KMS-11 (cell line): Measurements from ENCODE around the gene SV2C.

ENCODE experiments used
- H2AFZ ChIP-seq: fragments of 200-600 bp; sonication (generic); 2 replicates; pipeline ENCODE4 v1.6.1; 2016; ENCODE audit warnings: antibody characterized with exemption, mixed run types, low read depth
- H3K27ac ChIP-seq: fragments of 200-600 bp; sonication (generic); 2 replicates; pipeline ENCODE4 v1.6.1; 2016; ENCODE audit warnings: mild to moderate bottlenecking, mixed run types
- H3K27me3 ChIP-seq: fragments of 200-600 bp; sonication (generic); 2 replicates; pipeline ENCODE4 v1.6.1; 2017; ENCODE audit warnings: mild to moderate bottlenecking, low read depth, mixed run types, moderate library complexity; ENCODE audit not compliant: insufficient read depth
- H3K36me3 ChIP-seq: fragments of 200-600 bp; sonication (generic); 2 replicates; pipeline ENCODE4 v1.6.1; 2017; ENCODE audit warnings: mild to moderate bottlenecking, mixed run types; ENCODE audit not compliant: insufficient read depth
- H3K4me1 ChIP-seq: fragments of 200-600 bp; sonication (generic); 2 replicates; pipeline ENCODE4 v1.6.1; 2016; ENCODE audit warnings: mild to moderate bottlenecking, low read depth, mixed run types; ENCODE audit not compliant: poor library complexity, severe bottlenecking
- H3K4me2 ChIP-seq: fragments of 200-600 bp; sonication (generic); 2 replicates; pipeline ENCODE4 v1.7.0; 2016; ENCODE audit warnings: mild to moderate bottlenecking, mixed run types
- H3K4me3 ChIP-seq: fragments of 200-600 bp; sonication (generic); IDR thresholded peaks from 2 replicates; pipeline ENCODE4 v1.6.1; 2017; ENCODE audit warnings: low read depth, low read length, mixed read lengths; ENCODE audit not compliant: insufficient read depth
- H3K79me2 ChIP-seq: fragments of 200-600 bp; sonication (generic); 2 replicates; pipeline ENCODE4 v1.6.1; 2016; ENCODE audit warnings: low read depth, mixed run types; ENCODE audit not compliant: insufficient read depth
- H3K9ac ChIP-seq: fragments of 200-600 bp; sonication (generic); 2 replicates; pipeline ENCODE4 v1.6.1; 2016; ENCODE audit warnings: mild to moderate bottlenecking, mixed run types
- H4K20me1 ChIP-seq: fragments of 200-600 bp; sonication (generic); 2 replicates; pipeline ENCODE4 v1.6.1; 2016; ENCODE audit warnings: mild to moderate bottlenecking, mixed run types; ENCODE audit not compliant: insufficient read depth
- CTCF ChIP-seq: fragments of 200-600 bp; sonication (generic); conservative IDR thresholded peaks from 2 replicates; pipeline ENCODE4 v1.6.1; 2017; ENCODE audit warnings: low read depth, mild to moderate bottlenecking, antibody characterized with exemption, low read length, moderate library complexity, mixed read lengths

Gene SV2C

GRCh38 chr5:76252437-76252836, 169.3 kb downstream of the SV2C start:
- H4K20me1 ChIP-seq = no peaks in the 10 kb centered on the region
- H3K79me2 ChIP-seq = no peaks in the 10 kb centered on the region
- H3K4me1 ChIP-seq = peaks cover 13% of the 10 kb centered on the region
- no peaks in the 10 kb centered on the region for H3K36me3 ChIP-seq
- H2AFZ ChIP-seq = no peak overlapping the region
- no peak for TF ChIP-seq CTCF
- H3K4me2 ChIP-seq = no peak overlapping the region
- H3K27ac ChIP-seq = no peak overlapping the region
- no peak overlapping the region for H3K4me3 ChIP-seq
- H3K27me3 ChIP-seq = no peaks in the 10 kb centered on the region
- H3K9ac ChIP-seq = no peak overlapping the region

- Histone ChIP-seq H3K79me2 (no peaks in the 10 kb centered on the region), H3K36me3 (no peaks in the 10 kb centered on the region), H3K27me3 (no peaks in the 10 kb centered on the region), H4K20me1 (no peaks in the 10 kb centered on the region), H3K9ac (no peak overlapping the region), H3K27ac (no peak overlapping the region), H3K4me2 (peak overlapping the region; percentile 24; the same call in 1 of the 2 replicates), H3K4me3 (no peak overlapping the region), H3K4me1 (peaks cover 13% of the 10 kb centered on the region), H2AFZ (peak overlapping the region; percentile 32; the same call in 1 of the 2 replicates)
- TF ChIP-seq CTCF = peak; percentile 92
Measured at GRCh38 chr5:76256116-76256889, 173.1 kb downstream of the SV2C start.

GRCh38 chr5:76257225-76257833, 174.1 kb downstream of the SV2C start:
- Histone ChIP-seq H3K27me3 (no peaks in the 10 kb centered on the region), H3K9ac (no peak overlapping the region), H3K4me1 (peaks cover 13% of the 10 kb centered on the region), H3K36me3 (no peaks in the 10 kb centered on the region), H3K4me3 (no peak overlapping the region), H2AFZ (no peak overlapping the region), H4K20me1 (no peaks in the 10 kb centered on the region), H3K27ac (no peak overlapping the region), H3K79me2 (no peaks in the 10 kb centered on the region), H3K4me2 (no peak overlapping the region)
- TF ChIP-seq CTCF = no peak

GRCh38 chr5:76257897-76258296, 174.7 kb downstream of the SV2C start:
- no peaks in the 10 kb centered on the region for H3K36me3 ChIP-seq
- H3K27me3 ChIP-seq = no peaks in the 10 kb centered on the region
- H3K4me3 ChIP-seq = no peak overlapping the region
- H3K27ac ChIP-seq = no peak overlapping the region
- H2AFZ ChIP-seq = no peak overlapping the region
- H3K79me2 ChIP-seq = no peaks in the 10 kb centered on the region
- no peak overlapping the region for H3K4me2 ChIP-seq
- H3K9ac ChIP-seq = no peak overlapping the region
- H3K4me1 ChIP-seq = peaks cover 13% of the 10 kb centered on the region
- no peaks in the 10 kb centered on the region for H4K20me1 ChIP-seq
- TF ChIP-seq CTCF = no peak
